Panc1 (cell line): ENCODE data around the gene IYD. TPM values are rescaled to one million over a fixed set of nuclear protein-coding genes. Genes with fewer than 3 reads are reported as not detected.

Experiments used
- ATAC-seq: fragments of 200-7000 bp; cut with Tn5 transposase; 2 replicates; pipeline ENCODE4 v1.9.1; 2020; ENCODE audit warnings: mild to moderate bottlenecking, moderate library complexity
- BruUV-seq: library from RNA; stranded (reverse); fragments of 400-500 nt; replicated peaks from 2 replicates; lab custom pipeline; 2021; lab: Mats Ljungman, UMichigan
- CTCF ChIA-PET: fragments of 300-600 bp; sonication (Branson Sonifier 250); formaldehyde crosslinking; loops from one replicate; lab custom pipeline; 2022; ENCODE audit warnings: antibody characterized with exemption; lab: Charles Lee
- POLR2A ChIA-PET: fragments of 300-600 bp; sonication (Branson Sonifier 250); formaldehyde crosslinking; loops from one replicate; lab custom pipeline; 2022; ENCODE audit warnings: antibody characterized with exemption; lab: Charles Lee
- DNase-seq: peaks from one replicate; pipeline ENCODE4 v3.0.0-alpha.2; 2010; ENCODE audit warnings: low read depth, low spot score
- H3K27ac ChIP-seq: 2 replicates; pipeline ENCODE4 v1.5.1; 2011; ENCODE audit warnings: mild to moderate bottlenecking, low read length, inconsistent platforms
- H3K27me3 ChIP-seq: fragments of 200-500 bp; sonication (Bioruptor generic); 2 replicates; pipeline ENCODE4 v1.6.0; 2014; ENCODE audit warnings: low read length, inconsistent platforms; ENCODE audit not compliant: control insufficient read depth, insufficient read depth
- H3K36me3 ChIP-seq: fragments of 200-500 bp; sonication (Bioruptor generic); 2 replicates; pipeline ENCODE4 v1.5.1; 2014; ENCODE audit warnings: inconsistent platforms, mild to moderate bottlenecking, low read length, moderate library complexity; ENCODE audit not compliant: control insufficient read depth, insufficient read depth
- H3K4me1 ChIP-seq: 2 replicates; pipeline ENCODE4 v1.5.1; 2011; ENCODE audit warnings: inconsistent platforms, mild to moderate bottlenecking, low read length, moderate library complexity; ENCODE audit not compliant: control insufficient read depth, insufficient read depth
- H3K4me3 ChIP-seq, 2 experiments: 2 replicates each; pipeline ENCODE4 v1.5.1; 2011 to 2012; ENCODE audit warnings: low read depth in 2 of 2, low read length in 2 of 2, mild to moderate bottlenecking in 2 of 2, inconsistent platforms in 1 of 2, moderate library complexity in 1 of 2
- H3K9me3 ChIP-seq: fragments of 200-500 bp; sonication (Bioruptor generic); 2 replicates; pipeline ENCODE4 v1.5.1; 2014; ENCODE audit warnings: low read depth, mild to moderate bottlenecking, inconsistent platforms, low read length, moderate library complexity; ENCODE audit not compliant: control insufficient read depth, insufficient read depth
- POLR2AphosphoS5 ChIP-seq: IDR thresholded peaks from 2 replicates; pipeline ENCODE4 v1.6.1; 2012; ENCODE audit warnings: mild to moderate bottlenecking, low read depth, low read length, moderate library complexity
- SIN3A ChIP-seq: IDR thresholded peaks from 2 replicates; pipeline ENCODE4 v1.6.1; 2012; ENCODE audit warnings: low read depth, mild to moderate bottlenecking, low read length, moderate library complexity, borderline replicate concordance; ENCODE audit not compliant: insufficient read depth
- TCF7L2 ChIP-seq: IDR thresholded peaks from 2 replicates; pipeline ENCODE4 v1.6.1; 2011; ENCODE audit warnings: mild to moderate bottlenecking, low read depth, low read length, inconsistent platforms
- in situ Hi-C: cut with HindIII; loops from 2 replicates; pipeline ENCODE4 v1.10.0; 2016; ENCODE audit warnings: low sequenced_read_pairs, low pct_unique_long_range_greater_than_20kb
- intact Hi-C: fragments of 100-400 bp; cut with micrococcal nuclease; formaldehyde crosslinking; loops from one replicate; pipeline ENCODE4 v1.10.0; 2022; ENCODE audit not compliant: unreplicated experiment
- total RNA-seq: library from RNA; stranded (reverse); gene quantifications from one replicate; pipeline ENCODE4 v1.2.1, GENCODE V29; 2021; ENCODE audit not compliant: unreplicated experiment
- TF ChIP-seq, protein P1 (sequence below): fragments of 450-650 bp; IDR thresholded peaks from 2 replicates; pipeline ENCODE4 v1.5.1; 2017; ENCODE audit warnings: mild to moderate bottlenecking
- TF ChIP-seq, protein P2 (sequence below), 2 experiments: IDR thresholded peaks; 2 replicates each; pipeline ENCODE4 v1.6.1; 2011 to 2012; ENCODE audit warnings: low read depth in 2 of 2, control low read depth in 1 of 2, low read length in 1 of 2, mild to moderate bottlenecking in 1 of 2, moderate library complexity in 1 of 2; ENCODE audit not compliant: insufficient read depth in 1 of 2

The IYD gene
- total RNA-seq, 1 experiment from 2014 or later, result 0.03 TPM

DNA sequence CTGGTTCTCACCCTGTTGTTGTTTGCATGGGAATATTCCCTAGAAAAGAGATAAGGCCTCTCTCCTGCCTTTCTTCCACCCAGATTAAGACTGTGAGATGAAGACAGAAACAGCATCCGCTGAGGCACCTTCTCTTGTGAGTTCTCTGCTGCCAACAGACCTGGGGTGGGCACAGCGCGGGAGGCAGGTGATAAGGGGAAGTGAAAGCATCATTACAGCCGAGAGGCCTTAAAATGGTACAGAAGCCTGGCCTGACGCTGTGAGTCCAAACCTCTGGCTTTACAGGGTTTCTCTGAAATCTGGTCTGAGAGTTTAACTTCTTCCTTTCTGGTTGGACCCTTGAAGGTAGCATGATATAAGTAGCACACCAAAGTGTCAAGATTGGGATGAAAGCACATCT is 21.0 kb upstream of the IYD start:
- in situ Hi-C loops (no loop called here), intact Hi-C loops (no loop called here)
- Histone ChIP-seq H3K27me3 (0 out of 2 replicates have a peak, but pooled peaks cover 5% of the 10 kb centered on the region), H3K4me1 (no peaks in the 10 kb centered on the region), H3K9me3 (no peaks in the 10 kb centered on the region), H3K36me3 (no peaks in the 10 kb centered on the region), H3K27ac (no peak overlapping the region), H3K4me3 (no peak overlapping the region)
- TF ChIP-seq POLR2AphosphoS5 (no peak), TCF7L2 (no peak), SIN3A (no peak)
- TF ChIP-seq, protein P1, sequence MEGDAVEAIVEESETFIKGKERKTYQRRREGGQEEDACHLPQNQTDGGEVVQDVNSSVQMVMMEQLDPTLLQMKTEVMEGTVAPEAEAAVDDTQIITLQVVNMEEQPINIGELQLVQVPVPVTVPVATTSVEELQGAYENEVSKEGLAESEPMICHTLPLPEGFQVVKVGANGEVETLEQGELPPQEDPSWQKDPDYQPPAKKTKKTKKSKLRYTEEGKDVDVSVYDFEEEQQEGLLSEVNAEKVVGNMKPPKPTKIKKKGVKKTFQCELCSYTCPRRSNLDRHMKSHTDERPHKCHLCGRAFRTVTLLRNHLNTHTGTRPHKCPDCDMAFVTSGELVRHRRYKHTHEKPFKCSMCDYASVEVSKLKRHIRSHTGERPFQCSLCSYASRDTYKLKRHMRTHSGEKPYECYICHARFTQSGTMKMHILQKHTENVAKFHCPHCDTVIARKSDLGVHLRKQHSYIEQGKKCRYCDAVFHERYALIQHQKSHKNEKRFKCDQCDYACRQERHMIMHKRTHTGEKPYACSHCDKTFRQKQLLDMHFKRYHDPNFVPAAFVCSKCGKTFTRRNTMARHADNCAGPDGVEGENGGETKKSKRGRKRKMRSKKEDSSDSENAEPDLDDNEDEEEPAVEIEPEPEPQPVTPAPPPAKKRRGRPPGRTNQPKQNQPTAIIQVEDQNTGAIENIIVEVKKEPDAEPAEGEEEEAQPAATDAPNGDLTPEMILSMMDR, result no peak
- TF ChIP-seq, protein P2, sequence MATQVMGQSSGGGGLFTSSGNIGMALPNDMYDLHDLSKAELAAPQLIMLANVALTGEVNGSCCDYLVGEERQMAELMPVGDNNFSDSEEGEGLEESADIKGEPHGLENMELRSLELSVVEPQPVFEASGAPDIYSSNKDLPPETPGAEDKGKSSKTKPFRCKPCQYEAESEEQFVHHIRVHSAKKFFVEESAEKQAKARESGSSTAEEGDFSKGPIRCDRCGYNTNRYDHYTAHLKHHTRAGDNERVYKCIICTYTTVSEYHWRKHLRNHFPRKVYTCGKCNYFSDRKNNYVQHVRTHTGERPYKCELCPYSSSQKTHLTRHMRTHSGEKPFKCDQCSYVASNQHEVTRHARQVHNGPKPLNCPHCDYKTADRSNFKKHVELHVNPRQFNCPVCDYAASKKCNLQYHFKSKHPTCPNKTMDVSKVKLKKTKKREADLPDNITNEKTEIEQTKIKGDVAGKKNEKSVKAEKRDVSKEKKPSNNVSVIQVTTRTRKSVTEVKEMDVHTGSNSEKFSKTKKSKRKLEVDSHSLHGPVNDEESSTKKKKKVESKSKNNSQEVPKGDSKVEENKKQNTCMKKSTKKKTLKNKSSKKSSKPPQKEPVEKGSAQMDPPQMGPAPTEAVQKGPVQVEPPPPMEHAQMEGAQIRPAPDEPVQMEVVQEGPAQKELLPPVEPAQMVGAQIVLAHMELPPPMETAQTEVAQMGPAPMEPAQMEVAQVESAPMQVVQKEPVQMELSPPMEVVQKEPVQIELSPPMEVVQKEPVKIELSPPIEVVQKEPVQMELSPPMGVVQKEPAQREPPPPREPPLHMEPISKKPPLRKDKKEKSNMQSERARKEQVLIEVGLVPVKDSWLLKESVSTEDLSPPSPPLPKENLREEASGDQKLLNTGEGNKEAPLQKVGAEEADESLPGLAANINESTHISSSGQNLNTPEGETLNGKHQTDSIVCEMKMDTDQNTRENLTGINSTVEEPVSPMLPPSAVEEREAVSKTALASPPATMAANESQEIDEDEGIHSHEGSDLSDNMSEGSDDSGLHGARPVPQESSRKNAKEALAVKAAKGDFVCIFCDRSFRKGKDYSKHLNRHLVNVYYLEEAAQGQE (IDR thresholded peaks at IDR 0.05; ENCODE audit: insufficient read depth in 1 of 2, low read depth in 2 of 2, low read length in 1 of 2), result no peak
- ATAC-seq (no peak), DNase-seq (no peak)
- POLR2A ChIA-PET, result no interaction called here
- no TSS peak for BruUV-seq
- CTCF ChIA-PET, result no interaction called here

DNA sequence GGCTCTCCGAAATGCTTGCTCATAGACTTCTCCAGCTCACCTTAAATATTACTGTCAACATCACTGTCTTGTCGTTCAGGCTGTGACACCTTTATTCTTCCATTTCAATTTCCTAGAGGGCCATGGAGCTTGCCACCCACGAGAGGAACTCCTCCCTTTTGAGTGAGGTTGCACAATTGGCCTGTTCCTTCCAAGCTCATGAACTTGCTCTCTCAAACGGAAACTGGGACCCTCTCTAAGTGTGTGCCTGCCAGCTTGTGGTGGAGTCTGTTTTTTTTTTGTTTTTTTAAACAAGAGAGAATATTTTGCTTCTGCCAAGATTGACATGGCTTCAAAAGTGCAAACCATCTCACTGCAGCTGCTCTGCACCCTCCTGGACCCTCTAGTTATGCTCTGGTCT is 19.3 kb upstream of the IYD start:
- DNase-seq (no peak), ATAC-seq (no peak)
- no TSS peak for BruUV-seq
- in situ Hi-C loops (no loop called here), intact Hi-C loops (no loop called here)
- ChIA-PET CTCF (no interaction called here), POLR2A (no interaction called here)
- Histone ChIP-seq H3K9me3 (no peaks in the 10 kb centered on the region), H3K27ac (no peak overlapping the region), H3K4me1 (no peaks in the 10 kb centered on the region), H3K36me3 (no peaks in the 10 kb centered on the region), H3K4me3 (no peak overlapping the region), H3K27me3 (no peaks in the 10 kb centered on the region)
- TF ChIP-seq, protein P1, result no peak
